ENCODE data around the gene WDHD1.

WDHD1 gene

DNA sequence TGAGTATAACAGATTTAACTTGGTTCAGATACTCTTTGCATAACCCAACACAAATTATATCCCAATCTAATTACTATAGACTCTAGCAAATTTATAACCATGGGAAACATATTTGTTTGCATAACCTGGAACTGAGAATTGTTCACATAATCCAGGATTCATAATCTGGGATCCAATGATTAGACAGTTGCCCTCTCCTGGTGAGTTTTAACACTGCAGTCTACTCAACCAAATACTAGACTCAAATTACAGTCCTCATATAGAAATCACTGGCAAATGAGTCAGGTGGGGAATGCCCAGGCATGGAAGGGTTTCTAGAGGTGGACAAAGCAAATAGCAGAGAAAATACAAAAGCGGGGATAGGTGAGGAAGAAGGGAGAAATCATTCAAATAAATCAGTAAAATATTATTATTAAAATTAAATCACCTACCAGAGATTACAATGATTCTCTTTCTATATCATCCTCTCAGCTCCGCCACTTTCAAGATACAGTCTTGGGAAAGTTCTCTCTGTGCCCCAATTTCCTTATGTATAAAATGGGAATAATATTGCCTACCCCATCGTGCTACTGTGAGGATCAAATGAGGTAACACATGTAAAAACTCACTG, 133.6 kb downstream of the WDHD1 start:
- TF ChIP-seq ZFX (IDR thresholded peaks at IDR 0.05): no peak
- TF ChIP-seq, protein P1, sequence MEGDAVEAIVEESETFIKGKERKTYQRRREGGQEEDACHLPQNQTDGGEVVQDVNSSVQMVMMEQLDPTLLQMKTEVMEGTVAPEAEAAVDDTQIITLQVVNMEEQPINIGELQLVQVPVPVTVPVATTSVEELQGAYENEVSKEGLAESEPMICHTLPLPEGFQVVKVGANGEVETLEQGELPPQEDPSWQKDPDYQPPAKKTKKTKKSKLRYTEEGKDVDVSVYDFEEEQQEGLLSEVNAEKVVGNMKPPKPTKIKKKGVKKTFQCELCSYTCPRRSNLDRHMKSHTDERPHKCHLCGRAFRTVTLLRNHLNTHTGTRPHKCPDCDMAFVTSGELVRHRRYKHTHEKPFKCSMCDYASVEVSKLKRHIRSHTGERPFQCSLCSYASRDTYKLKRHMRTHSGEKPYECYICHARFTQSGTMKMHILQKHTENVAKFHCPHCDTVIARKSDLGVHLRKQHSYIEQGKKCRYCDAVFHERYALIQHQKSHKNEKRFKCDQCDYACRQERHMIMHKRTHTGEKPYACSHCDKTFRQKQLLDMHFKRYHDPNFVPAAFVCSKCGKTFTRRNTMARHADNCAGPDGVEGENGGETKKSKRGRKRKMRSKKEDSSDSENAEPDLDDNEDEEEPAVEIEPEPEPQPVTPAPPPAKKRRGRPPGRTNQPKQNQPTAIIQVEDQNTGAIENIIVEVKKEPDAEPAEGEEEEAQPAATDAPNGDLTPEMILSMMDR (conservative IDR thresholded peaks at IDR 0.05): peak; percentile 90
- no peak overlapping the region for H3K27ac ChIP-seq

DNA sequence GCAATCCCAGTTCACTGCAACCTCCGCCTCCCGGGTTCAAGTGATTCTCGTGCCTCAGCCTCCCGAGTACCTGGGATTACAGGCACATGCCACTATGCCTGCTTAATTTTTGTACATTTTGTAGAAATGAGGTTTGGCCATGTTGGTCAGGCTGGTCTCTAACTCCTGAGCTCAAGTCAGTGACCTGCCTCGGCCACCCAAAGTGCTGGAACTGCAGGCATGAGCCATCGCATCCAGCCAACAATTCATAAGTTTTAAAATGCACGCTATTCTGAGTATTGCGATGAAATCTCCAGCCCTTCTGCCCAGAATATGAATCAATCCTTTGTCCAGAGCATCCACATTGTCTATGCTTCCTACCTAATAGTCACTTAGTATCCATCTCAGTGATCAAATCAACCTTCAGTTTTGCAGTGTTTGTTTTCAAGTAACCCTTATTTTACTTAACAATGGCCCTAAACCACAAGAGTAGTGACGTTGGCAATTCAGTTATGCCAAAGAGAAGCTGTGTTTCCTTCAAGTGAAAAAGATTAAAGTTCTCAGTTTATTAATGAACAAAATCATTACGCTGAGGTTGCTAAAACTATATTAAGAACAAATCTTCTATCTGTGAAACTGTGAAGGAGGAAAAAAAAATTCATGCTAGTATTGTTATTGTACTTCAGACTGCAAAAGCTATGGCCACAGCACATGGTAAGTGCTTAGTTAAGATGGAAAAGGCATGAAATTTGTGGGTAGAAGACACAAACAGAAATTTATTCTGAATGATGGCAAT, 135.2 kb downstream of the WDHD1 start:
- TF ChIP-seq, protein P1 (conservative IDR thresholded peaks at IDR 0.05): no peak
- no peak for TF ChIP-seq ZFX (IDR thresholded peaks at IDR 0.05)
- no peak overlapping the region for H3K27ac ChIP-seq

DNA sequence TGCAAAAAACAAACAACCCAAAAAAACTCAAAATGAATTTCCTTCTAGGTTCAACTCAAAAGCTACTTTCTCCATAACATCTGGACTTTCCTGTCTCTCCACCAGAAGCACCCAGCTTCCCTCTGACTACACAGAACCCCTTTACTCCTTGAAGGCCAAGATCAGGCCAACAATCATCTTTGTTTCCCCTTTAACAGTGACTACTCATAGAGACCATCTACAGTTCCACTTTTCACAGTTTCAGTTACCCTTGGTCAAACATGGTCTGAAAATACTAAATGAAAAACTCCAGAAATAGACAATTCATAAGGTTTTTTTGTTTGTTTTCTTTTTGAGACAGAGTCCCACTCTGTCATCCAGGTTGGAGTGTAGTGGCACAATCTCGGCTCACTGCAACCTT, 136.1 kb downstream of the WDHD1 start:
- TF ChIP-seq, protein P1 (conservative IDR thresholded peaks at IDR 0.05): no peak
- no peak for TF ChIP-seq ZFX (IDR thresholded peaks at IDR 0.05)
- H3K27ac ChIP-seq: no peak overlapping the region

DNA sequence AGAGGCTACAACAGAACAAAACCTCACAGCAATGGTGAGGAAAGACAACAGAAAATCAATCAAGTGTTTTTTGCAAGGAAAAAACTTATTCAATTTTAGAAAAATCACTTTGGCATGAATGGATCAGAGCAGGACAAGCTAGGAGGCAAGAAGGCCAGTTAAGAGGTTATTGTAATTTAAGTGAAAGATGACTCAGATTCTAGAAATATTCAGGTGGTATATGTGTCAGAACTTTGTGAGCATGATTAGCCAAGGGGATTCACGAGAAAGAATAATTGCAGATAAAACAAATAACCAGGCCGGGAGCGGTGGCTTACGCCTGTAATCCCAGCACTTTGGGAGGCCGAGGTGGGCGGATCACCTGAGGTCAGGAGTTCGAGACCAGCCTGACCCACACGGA, 137.0 kb downstream of the WDHD1 start:
- TF ChIP-seq ZFX (IDR thresholded peaks at IDR 0.05): no peak
- TF ChIP-seq, protein P1 (conservative IDR thresholded peaks at IDR 0.05): no peak
- no peak overlapping the region for H3K27ac ChIP-seq

Data from C4-2B (cell line).